Eye (tissue), 1 donor: ENCODE measurements around the gene CCDC200.
"Not testable (repeated sequence)": the region's sequence is repeated elsewhere in the genome, so short reads cannot be mapped to it uniquely, and the experiment has no call there.

ENCODE experiments used
- DNase-seq: peaks from one replicate; pipeline ENCODE4 v3.0.0-alpha.2; 2015

Gene CCDC200

DNA sequence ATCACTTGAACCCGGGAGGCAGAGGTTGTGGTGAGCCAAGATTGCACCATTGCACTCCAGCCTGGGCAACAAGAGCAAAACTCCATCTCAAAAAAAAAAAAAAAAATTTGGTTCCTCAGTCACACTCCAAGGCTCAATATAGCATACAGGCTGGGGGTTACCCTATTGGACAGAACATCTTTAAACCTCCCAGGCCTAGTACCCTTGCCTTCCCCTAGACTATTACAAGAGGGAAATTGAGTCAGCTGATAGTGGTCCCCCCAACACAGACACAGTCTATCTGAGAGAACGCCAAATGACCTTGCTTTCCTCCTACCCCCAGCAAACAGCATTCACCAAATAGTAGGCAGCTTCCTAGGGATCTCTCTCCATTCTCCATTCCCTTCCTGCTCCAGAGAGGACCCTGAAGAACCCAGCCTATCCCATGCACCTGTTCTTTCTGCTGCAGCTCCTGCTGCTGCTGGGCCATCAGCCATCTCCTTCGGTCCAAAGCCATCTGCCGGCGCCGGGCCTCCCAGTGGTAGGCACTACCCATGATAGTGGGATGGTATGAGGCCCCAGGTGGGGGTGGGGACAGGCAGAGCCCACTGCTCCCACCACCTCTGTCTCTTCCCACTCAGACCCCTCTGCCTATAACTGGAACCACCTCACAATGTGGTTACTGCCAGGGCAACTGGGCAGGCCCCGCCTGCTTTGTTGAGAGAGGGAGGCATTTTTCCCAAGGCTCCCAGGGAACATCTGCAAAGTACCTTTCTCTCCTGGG, at the start of gene CCDC200:
Gene CCDC200, minus strand, starts transcription at position 604 of the 763 bp plus-strand sequence. Its CDS starts 69 bp downstream, at position 535.
- DNase-seq = not testable (repeated sequence)

DNA sequence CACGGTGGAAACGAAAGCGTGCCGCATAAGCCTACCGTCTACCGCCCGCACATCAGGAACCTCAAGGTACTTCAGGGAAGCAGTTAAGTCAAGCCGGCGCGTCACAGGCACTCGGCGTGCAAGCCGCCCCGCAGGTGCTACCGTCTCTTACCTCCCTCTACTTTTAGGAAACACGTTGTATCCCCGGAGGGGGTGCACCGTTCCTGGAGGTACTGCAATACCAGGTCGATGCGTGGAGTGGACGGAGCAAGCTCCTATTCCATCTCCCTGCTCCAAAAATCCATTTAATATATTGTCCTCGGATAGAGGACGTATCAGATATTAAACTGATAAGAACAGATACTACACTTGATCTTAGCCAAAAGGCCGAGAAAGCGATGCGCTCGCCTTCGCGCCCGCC, 44.5 kb upstream of the CCDC200 start:
- not testable (repeated sequence) for DNase-seq

DNA sequence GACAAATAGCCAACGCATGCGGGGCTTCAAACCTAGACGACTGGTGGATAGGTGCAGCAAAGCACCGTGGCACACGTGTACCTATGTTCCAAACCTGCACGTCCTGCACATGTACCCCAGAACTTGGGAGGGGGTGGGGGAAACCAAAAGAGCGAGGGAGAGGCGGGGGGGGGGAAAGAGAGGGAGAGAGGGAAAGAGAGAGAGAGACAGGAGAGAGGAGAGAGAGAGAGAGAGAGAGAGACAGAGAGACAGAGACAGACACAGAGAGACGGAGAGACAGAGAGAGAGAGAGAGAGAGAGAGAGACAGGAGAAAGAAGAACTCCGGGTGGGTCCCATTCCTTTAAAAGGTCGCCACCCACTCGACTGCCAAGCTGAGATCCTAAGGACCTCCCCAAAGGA, 44.1 kb upstream of the CCDC200 start:
- DNase-seq = not testable (repeated sequence)

DNA sequence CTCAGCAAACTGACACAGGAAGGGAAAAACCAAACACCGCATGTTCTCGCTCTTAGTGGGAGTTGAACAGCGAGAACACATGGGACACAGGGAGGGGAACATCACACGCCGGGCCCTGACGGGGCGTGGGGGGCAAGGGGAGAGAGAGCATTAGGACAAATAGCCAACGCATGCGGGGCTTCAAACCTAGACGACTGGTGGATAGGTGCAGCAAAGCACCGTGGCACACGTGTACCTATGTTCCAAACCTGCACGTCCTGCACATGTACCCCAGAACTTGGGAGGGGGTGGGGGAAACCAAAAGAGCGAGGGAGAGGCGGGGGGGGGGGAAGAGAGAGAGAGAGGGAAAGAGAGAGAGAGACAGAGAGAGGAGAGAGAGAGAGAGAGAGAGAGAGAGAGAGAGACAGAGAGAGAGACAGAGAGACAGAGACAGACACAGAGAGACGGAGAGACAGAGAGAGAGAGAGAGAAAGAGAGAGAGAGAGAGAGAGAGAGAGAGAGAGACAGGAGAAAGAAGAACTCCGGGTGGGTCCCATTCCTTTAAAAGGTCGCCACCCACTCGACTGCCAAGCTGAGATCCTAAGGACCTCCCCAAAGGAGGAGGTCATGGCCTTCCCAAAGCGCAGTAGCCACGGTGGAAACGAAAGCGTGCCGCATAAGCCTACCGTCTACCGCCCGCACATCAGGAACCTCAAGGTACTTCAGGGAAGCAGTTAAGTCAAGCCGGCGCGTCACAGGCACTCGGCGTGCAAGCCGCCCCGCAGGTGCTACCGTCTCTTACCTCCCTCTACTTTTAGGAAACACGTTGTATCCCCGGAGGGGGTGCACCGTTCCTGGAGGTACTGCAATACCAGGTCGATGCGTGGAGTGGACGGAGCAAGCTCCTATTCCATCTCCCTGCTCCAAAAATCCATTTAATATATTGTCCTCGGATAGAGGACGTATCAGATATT, 42.4 kb upstream of the CCDC200 start:
- not testable (repeated sequence) for DNase-seq

DNA sequence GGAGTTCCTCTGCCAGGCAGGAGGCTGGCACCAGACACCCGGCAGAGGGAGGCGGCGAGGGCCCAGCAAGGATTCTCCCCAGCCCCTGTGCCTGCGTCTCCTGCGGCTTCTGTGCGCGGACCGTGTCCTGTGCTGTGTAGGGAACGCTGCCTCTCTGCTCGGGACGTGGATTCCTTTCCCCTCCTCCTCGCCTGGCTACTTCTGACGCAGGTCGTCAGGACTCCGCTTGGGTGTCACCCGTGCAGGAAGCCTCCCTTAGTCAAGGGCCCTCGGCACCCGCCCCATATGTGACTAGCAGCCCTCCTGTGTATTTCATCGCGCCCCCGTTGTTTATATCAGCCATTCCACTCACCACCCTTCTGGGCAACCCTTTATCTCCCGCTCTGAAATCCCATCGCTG, 18.0 kb upstream of the CCDC200 start:
- DNase-seq = not testable (repeated sequence)

DNA sequence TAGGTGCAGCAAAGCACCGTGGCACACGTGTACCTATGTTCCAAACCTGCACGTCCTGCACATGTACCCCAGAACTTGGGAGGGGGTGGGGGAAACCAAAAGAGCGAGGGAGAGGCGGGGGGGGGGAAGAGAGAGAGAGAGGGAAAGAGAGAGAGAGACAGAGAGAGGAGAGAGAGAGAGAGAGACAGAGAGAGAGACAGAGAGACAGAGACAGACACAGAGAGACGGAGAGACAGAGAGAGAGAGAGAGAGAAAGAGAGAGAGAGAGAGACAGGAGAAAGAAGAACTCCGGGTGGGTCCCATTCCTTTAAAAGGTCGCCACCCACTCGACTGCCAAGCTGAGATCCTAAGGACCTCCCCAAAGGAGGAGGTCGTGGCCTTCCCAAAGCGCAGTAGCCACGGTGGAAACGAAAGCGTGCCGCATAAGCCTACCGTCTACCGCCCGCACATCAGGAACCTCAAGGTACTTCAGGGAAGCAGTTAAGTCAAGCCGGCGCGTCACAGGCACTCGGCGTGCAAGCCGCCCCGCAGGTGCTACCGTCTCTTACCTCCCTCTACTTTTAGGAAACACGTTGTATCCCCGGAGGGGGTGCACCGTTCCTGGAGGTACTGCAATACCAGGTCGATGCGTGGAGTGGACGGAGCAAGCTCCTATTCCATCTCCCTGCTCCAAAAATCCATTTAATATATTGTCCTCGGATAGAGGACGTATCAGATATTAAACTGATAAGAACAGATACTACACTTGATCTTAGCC, 12.4 kb upstream of the CCDC200 start:
- DNase-seq = not testable (repeated sequence)

DNA sequence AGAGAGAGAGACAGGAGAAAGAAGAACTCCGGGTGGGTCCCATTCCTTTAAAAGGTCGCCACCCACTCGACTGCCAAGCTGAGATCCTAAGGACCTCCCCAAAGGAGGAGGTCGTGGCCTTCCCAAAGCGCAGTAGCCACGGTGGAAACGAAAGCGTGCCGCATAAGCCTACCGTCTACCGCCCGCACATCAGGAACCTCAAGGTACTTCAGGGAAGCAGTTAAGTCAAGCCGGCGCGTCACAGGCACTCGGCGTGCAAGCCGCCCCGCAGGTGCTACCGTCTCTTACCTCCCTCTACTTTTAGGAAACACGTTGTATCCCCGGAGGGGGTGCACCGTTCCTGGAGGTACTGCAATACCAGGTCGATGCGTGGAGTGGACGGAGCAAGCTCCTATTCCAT, 11.2 kb upstream of the CCDC200 start:
- DNase-seq = not testable (repeated sequence)

DNA sequence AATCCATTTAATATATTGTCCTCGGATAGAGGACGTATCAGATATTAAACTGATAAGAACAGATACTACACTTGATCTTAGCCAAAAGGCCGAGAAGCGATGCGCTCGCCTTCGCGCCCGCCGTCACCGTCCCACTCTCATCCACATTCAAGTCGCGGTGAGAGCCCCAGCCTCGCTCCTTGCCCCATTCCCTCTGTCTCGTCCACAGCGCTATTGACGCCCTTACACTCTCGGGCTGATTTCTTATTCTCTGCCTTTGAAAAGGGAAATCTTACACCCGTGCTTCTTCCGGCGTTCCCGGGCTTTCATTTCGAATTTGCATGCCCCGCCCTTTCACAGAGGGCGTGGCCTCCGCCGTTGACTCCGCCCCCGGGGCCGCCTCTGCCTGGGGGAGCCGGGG, 5.5 kb upstream of the CCDC200 start, which contains the start of gene RNU2-1:
Gene RNU2-1, minus strand, starts transcription at position 101 of the 400 bp plus-strand sequence.
- DNase-seq = not testable (repeated sequence)

DNA sequence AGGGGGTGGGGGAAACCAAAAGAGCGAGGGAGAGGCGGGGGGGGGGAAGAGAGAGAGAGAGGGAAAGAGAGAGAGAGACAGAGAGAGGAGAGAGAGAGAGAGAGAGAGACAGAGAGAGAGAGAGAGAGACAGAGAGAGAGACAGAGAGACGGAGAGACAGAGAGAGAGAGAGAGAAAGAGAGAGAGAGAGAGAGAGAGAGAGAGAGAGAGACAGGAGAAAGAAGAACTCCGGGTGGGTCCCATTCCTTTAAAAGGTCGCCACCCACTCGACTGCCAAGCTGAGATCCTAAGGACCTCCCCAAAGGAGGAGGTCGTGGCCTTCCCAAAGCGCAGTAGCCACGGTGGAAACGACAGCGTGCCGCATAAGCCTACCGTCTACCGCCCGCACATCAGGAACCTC, 4.8 kb upstream of the CCDC200 start:
- not testable (repeated sequence) for DNase-seq

DNA sequence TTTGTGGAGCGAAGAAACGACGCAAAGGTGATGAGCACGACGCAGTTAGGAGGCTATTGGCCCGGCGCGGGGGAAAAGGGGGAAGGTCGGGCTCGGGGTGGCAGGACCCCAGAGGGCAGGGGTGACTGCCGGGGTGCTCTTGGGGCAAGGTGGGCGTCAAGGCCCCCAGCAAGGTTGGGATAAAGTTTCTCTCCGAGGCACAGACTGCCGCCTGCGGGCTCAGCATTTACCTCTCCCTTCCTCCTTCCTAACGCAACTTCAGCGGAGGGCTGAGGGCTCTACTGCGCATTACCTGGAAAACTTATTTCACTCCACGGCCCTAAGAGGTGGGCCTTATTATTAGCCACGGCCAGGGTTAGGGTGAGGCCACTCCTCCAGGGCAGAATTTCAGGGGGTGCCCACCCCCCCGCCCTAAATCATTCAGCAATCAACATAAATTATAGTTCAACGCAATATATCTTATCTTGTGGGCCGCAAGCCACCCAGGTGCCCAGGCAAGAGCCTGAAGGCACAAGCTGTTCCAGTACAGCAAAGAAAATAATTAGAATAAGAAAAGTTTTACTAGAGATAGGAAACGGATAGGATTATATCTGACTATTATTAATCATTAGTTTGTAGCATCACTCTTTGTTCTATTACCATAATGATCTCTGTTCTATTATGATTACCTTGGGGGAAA, 3.7 kb upstream of the CCDC200 start:
- not testable (repeated sequence) for DNase-seq

DNA sequence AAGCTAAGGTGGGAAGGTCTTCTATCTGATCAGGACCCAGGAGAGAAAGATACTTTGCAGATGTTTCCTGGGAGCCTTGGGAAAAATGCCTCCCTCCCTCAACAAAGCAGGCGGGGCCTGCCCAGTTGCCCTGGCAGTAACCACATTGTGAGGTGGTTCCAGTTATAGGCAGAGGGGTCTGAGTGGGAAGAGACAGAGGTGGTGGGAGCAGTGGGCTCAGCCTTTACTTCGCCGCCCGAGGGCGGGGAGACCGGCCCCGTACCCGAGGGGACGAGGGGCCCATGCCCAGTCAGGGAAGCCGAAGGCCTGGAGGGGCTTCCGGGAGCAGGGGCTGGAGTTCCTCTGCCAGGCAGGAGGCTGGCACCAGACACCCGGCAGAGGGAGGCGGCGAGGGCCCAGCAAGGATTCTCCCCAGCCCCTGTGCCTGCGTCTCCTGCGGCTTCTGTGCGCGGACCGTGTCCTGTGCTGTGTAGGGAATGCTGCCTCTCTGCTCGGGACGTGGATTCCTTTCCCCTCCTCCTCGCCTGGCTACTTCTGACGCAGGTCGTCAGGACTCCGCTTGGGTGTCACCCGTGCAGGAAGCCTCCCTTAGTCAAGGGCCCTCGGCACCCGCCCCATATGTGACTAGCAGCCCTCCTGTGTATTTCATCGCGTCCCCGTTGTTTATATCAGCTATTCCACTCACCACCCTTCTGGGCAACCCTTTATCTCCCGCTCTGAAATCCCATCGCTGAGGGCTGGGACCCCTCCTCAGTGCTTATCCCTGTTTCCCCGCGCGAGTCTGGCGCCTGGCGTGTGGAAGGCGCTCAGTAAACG, 3.0 kb upstream of the CCDC200 start:
- not testable (repeated sequence) for DNase-seq

DNA sequence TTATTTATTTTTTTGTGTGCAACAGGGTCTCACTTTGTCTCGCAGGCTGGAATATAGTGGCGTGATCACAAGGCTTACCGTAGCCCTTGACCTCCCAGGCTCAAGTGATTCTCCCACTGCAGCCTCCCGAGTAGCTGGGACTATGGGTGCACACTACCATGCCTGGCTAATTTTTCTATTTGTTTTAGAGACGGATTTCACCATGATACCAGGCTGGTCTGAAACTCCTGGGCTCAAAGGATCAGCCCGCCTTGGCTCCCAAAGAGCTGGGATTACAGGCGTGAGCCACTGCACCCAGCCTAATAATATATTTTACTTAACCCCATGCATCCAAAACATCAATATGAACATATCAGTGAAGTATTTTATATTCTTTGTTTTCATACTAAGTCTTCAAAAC, 2.0 kb downstream of the CCDC200 start:
- DNase-seq = no peak

DNA sequence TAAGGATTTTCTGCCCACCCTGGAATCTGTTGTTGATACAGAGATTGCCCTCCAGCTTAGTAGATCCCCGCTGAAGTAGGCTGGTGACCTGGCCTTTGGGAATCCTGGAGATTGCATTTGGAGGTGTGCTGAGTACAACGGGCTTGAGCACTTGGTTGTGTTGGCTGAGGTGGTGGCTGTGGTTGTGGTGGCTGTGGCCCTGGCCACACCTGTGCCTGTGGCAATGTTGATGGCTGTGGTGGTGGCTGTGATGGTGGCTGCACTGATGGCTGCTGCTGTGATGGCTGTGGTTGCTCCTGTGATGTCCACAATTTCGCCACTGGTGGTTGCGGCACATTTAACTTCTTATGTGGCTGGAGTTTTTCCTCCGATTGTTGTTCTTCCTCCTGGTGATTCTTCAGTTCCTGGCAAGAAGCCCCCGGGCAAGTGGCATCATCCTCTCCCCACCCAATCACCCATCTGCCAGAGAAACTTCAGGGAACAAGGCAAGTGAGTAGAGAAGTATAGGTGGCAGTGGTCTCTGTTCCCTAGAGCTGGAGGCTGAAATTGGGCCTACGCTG, 4.2 kb downstream of the CCDC200 start:
- DNase-seq = no peak

DNA sequence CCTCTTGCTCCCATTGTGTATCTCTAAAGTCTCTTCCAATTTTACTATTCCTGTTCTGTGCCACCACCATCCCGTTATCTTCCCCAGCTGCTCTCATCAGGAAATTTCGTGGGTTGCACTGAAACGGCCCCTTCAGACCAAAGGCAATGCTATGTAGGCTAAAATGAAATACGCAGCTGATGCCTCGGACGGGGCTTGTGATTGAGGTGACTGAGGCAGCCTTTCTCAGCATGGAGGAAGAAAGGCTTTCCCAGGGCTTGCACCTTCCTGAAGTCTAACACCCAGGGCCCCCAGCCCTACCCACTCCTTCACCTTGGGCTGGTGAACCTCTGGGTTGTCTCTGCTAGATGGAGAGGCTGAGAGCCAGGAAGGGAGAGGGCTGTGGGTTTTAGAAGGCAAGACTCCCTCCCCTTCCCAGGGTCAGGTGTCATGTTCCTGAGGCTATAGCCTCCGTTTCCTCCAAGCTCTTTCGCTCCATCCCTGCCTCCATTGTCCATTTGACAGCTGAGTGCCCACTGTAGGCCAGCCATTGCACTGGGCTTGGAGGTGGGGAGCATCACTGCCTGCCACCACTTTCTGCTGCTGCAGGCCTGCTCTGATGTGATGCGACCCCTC, 7.8 kb downstream of the CCDC200 start:
- no peak for DNase-seq

DNA sequence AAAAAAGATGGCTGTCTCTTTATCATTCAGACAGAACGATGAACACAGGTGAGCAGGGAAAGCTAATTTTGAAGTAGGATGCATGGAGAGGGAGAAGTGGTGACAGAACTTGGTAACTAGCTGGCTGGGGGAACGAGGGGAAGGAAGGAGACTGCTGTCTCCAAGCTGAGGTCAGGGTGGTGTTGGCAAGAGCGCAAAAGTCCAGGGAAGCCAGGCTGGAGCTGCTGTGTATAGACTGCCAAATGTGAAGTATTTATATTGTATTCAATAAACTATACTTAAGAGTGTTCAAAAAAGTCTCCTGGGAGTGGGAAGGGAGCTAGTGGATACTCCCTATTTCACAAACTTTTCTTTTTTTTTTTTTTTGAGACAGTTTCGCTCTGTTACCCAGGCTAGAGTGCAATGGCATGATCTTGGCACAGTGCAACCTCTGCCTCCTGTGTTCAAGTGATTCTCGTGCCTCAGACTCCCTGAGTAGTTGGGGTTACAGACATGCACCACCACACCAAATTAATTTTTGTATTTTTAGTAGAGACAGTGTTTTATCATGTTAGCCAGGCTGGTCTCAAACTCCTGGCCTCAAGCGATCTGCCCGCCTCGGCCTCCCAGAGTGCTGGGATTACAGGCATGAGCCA, 8.6 kb downstream of the CCDC200 start:
- no peak for DNase-seq

DNA sequence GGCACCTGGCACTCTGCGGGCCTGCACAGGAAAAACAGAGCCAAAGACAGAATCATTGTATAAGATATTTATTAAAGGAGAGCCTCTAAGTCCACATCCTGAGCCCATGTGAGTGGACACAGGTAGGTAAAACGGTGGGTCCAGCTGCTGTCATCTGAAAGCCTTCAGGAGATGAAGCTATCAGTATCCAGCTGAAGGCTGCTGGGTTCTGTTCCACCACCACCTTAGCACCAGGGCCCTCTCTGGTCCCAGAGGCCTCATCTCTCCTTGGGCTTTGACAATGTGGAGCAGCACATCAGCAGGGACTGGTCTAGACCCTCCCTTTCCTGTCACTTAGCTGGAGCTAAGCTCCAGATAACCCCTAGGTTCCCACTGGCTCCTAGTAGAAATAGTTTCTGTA, 9.4 kb downstream of the CCDC200 start:
- no peak for DNase-seq

DNA sequence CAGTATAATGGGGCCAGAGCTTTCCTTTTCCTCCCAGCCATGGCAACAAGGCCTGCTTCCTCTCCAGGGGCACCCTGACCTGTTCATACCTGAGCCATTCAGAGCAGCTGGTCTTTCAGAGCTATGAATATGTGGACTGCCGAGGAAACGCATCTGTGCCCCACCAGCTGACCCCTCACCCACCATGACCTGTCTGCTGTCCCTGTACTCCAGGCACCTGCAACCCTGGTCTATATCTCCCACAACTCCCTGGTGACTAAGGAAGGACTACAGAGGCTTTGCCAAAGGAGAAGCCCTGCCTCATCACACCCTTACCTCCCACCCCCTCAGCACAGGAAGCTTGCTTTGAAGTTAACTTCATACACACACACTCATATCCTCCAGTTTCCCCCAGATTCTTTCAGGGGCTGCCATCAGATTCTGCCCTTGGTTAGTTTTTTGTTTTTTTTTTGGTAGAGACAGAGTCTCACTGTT, 10.8 kb downstream of the CCDC200 start:
- DNase-seq = no peak

DNA sequence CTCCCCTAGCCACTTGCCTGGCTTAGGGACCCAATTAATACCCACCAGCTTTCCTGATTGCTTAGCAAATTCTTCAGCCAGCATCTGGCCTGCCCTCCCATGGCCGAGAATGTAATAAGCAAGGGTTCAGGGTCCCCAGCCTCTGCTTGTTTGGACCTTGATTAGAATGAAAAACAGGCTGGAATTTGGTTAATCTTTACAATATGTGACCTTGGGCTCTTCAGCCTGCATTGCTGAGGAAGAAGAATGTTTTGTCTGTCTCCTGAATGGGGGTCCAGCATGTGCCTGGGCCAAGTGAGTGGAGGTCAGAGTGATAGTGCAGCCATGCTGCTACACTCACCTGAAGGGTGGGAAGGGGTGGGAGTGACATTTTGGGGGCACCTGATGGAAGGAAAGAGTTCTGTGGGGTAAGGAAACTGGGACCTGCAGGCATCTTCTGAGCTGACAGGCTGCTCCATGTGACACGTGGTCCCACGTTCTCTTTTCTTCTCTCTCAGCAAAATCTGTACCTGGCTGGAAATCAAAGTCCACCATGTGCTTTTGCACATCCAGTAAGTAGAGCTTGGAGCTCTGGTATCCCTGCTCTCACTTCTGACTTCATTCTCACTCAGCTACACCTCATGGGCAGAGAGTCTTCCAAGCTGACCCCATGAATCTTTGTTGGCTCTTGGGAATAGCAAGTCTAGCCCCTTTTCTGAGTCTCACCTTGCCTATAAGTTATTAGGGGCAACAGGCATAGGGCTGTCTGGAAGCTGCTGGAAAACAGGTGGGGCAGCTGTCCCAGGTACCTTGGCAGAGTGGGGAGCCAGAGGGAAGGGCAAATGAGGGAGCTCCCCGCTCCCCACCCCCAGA, 11.4 kb downstream of the CCDC200 start:
- DNase-seq = no peak

DNA sequence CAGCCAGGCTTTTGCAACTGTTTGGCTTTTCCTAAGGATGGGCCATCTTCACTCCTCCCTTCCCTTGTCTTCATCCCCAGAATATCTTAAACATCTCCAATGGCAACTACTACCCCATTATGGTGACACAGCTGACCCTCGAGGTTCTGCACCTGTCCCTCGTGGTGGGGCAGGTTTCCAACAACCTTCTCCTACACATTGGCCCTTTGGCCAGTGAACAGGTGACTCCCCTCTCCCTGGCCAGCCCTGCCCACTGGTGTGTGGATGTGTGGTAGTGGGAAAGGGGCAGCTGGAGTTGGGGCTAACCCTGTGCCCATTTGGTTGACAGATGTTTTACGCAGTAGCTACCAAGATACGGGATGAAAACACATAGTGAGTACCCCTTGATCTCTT, 12.1 kb downstream of the CCDC200 start:
- no peak for DNase-seq
